Cerebellar cortex (tissue), 1 donor: ENCODE results near the gene MX1.

Experiments
- DNase-seq: peaks from one replicate; pipeline ENCODE4 v3.0.0-alpha.2; 2015; ENCODE audit warnings: low spot score

The MX1 gene

DNA sequence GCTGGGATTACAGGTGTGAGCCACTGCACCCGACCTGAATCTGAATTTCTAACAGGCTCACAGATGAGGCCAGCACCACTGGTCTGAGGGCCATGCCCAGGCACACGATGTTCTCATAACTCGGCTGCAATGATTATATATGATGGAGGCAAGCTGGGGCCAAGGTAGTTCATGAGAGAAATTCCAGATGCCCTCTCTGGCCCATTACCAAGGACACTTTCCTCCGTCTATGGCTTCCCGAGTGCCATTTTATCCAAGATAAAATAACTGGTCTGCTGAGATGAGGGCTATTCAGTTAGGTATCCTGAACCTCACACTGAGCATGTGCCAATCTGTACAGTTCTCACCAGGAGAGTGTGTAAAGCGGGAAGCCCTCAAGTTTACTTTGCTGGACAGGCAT lies 65.4 kb downstream of the MX1 start:
- DNase-seq, result no peak

DNA sequence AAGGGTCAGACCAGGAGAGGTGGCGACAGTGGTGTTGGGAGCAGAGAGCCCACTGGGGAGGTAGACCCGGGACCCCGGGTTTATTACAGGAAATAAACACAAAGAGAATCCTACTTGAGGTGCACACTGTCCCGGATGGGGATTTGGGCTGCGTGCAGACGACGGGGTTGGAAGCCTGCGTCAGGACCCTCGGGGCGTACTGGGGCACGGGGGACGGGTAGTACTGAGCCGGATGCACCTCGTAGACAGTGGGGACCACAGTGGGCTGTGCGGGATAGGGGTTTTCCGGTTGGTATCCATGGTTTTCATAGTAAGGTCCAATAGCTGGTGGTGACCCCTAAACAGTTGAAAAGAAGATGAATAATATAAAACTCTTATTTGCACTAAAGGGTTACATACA lies 68.2 kb downstream of the MX1 start:
- DNase-seq, result no peak

DNA sequence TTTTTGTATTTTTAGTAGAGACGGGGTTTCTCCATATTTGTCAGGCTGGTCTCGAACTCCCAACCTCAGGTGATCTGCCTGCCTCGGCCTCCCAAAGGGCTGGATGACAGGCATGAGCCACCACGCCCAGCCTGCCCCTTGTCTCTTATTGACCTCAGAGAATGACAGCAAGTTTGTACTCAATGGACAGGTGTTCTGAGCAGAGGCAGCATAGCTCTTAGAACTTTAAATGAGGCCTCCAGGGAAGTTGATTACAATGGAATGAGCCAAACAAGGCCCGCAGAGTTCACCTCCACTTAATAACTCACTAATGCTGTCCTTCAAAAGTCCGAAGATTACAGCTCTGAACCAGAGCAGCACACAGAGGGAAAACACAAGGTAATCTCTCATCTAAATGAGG lies 71.0 kb downstream of the MX1 start:
- no peak for DNase-seq

- no peak for DNase-seq
Measured at GRCh38 chr21:41497788-41498187, 71.7 kb downstream of the MX1 start.

DNA sequence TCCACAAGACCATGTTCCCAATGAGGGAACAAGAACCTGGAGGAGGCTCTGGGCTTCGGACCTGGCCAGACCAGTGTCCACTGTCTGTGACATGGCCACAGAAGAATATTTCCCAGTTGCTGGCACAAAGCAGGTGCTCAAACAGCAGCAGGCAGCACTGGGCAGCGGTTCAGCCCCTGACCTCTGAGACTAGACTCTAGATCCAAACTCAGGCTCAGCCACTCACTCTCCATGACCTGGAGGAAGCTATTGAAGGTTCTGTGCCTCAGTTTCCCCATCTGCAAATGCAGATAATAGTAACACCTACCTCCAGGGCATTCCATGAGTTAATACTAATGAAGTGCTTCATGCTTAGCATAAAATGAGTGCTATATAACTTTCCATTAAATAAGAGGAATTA lies 73.9 kb downstream of the MX1 start:
- no peak for DNase-seq

DNA sequence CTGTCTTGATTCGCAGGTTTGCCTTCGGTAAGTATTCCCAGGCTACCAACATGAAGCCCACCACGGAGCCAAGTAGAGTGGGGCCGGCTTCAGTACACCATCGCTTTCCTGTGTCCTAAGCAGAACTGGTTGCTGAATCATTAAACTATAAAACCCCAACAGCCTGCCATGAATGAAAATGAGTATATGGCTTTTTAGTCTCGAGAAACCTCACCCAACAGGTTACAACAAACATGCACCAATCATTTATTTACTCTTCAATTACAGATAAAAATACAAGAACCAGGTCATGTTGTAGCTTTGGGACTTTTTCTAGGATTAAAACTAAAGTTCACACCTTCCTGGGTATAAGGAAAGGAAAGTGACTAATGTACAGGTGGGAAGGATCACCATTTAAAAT lies 74.3 kb downstream of the MX1 start:
- DNase-seq, result no peak

- no peak for DNase-seq
Measured at GRCh38 chr21:41500931-41501381, 74.9 kb downstream of the MX1 start.

GRCh38 chr21:41501919-41502318 lies 75.9 kb downstream of the MX1 start:
- no peak for DNase-seq

DNA sequence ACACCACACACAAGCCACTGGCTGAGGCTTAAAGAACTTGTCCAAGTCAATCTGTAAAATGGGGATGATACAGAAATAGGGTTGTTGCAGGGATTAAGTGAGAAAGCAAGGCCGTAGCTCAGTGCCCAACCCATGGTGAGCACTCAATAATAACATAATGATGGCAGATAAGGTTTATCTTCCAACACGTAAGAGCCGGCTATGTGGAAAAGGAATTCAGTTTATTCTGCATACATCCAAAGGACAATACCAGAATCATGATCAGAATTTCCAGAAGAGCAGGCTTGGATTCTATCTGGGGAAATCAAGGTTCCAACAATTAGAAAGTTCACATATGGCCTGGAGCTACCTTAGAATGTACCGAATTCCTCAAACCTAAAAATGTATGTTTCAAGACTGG lies 77.3 kb downstream of the MX1 start:
- DNase-seq, result no peak

DNA sequence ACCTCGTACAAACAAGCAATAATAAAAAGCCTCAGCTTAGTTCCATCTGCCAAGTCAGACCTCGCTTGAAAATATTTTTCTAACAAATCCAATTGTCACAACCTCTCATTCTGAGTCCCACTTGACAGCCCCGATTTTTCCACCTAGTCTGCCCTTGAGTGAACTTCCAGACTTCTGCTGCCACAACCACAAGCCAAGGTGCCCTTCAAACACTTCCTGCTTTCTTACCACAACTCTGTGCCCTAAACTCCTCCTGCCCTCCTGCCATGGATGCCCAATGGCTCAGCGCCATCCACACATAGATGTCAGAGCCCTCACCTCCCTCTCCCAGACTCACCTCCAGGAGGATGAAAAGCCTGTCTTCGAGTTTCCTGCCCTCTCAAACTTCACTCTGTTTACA lies 78.0 kb downstream of the MX1 start:
- no peak for DNase-seq

- no peak for DNase-seq
Measured at GRCh38 chr21:41506005-41506594, 80.1 kb downstream of the MX1 start.

GRCh38 chr21:41506611-41507520 lies 80.8 kb downstream of the MX1 start:
- DNase-seq, result no peak

DNA sequence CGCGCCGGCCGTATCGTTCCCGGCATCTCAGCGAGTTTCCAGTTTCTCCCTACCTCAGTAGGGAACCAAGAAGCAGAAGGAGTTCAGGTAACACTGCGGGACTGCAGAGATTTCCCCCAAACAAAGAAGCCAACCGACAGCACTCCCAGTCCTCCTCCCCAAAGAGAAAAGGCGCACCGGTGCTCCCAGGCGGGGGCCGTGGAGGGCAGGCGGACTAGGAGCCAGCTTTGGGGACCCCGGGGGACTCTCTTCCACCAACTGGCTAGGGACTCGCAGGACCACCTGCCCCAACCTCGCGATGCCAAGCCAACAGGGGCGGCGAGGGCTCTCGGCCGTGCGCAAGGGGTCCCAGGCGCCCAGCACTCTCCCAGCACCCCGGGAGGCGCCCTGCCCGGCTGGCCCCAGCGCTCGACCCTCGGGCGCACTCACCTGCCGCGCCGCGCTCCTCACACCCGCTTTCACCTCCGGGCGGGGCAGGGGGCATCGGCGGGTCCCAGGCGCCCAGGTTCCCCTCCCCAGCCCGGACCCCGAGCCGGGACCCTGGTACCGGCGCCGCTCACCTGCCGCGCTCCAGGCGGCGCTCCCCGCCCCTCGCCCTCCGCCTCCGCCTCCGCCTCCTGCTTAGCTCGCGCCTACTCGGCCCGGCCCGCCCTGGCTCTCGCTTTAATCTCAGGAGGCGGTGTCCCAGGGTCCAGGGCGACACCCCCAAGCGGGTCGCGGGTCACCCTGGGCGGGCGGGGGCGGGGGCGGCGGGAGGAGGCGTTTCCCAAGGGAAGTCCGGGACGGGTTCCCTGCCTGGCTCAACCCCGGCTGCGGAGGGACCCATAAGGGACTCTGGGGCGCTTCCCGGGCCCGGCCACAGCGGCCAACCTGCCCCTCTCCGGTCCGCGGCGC lies 81.7 kb downstream of the MX1 start, which contains the start of gene TMPRSS2:
Gene TMPRSS2, minus strand, starts transcription at position 638 of the 894 bp plus-strand sequence. CDS start 10,025 bp downstream, outside the sequence.
- DNase-seq, result no peak

GRCh38 chr21:41508415-41509144 lies 82.5 kb downstream of the MX1 start:
- DNase-seq, result no peak
